Hepatocyte (in vitro differentiated cells): Measurements from ENCODE around the gene FAM20A. TPM values are rescaled to one million over a fixed set of nuclear protein-coding genes. Genes with fewer than 3 reads are reported as not detected.
A peak's percentile ranks its signal among the peaks of the same experiment; 100 is the strongest.

Source experiments
- DNase-seq: peaks from one replicate; pipeline ENCODE4 v3.0.0-alpha.2; 2016; ENCODE audit warnings: low spot score
- H2AFZ ChIP-seq: fragments of 200-600 bp; sonication (generic); 2 replicates; pipeline ENCODE4 v1.6.0; 2016; ENCODE audit warnings: antibody characterized with exemption, mild to moderate bottlenecking
- H3K27ac ChIP-seq: fragments of 200-600 bp; sonication (generic); 2 replicates; pipeline ENCODE4 v1.5.1; 2016; ENCODE audit warnings: mild to moderate bottlenecking
- H3K27me3 ChIP-seq: fragments of 200-600 bp; sonication (generic); 2 replicates; pipeline ENCODE4 v1.6.1; 2016
- H3K36me3 ChIP-seq: fragments of 200-600 bp; sonication (generic); replicated peaks from 2 replicates; pipeline ENCODE4 v1.5.1; 2016; ENCODE audit warnings: low read depth; ENCODE audit not compliant: insufficient read depth
- H3K4me1 ChIP-seq: fragments of 200-600 bp; sonication (generic); 2 replicates; pipeline ENCODE4 v1.5.1; 2016; ENCODE audit warnings: mild to moderate bottlenecking, moderate library complexity; ENCODE audit not compliant: insufficient read depth
- H3K4me2 ChIP-seq: fragments of 200-600 bp; sonication (generic); 2 replicates; pipeline ENCODE4 v1.6.0; 2016
- H3K4me3 ChIP-seq: fragments of 200-600 bp; sonication (generic); 2 replicates; pipeline ENCODE4 v1.5.1; 2016; ENCODE audit warnings: mild to moderate bottlenecking
- H3K79me2 ChIP-seq: fragments of 200-600 bp; sonication (generic); 2 replicates; pipeline ENCODE4 v1.6.0; 2017; ENCODE audit warnings: mild to moderate bottlenecking
- H3K9me2 ChIP-seq: fragments of 200-600 bp; sonication (generic); replicated peaks from 2 replicates; pipeline ENCODE4 v1.6.0; 2017; ENCODE audit warnings: mild to moderate bottlenecking; ENCODE audit not compliant: insufficient read depth
- H3K9me3 ChIP-seq: fragments of 200-600 bp; sonication (generic); 2 replicates; pipeline ENCODE4 v1.5.1; 2016; ENCODE audit warnings: low read depth, mild to moderate bottlenecking
- H4K20me1 ChIP-seq: fragments of 200-600 bp; sonication (generic); 2 replicates; pipeline ENCODE4 v1.6.0; 2016; ENCODE audit warnings: mild to moderate bottlenecking; ENCODE audit not compliant: insufficient read depth, poor library complexity, severe bottlenecking
- CTCF ChIP-seq: fragments of 200-600 bp; sonication (generic); IDR thresholded peaks from 2 replicates; pipeline ENCODE4 v1.5.1; 2016; ENCODE audit warnings: antibody characterized with exemption, mild to moderate bottlenecking; ENCODE audit not compliant: poor library complexity
- EZH2 ChIP-seq: fragments of 200-600 bp; sonication (generic); IDR thresholded peaks from 2 replicates; pipeline ENCODE4 v1.6.1; 2016; ENCODE audit warnings: antibody characterized with exemption, mild to moderate bottlenecking, borderline replicate concordance
- EZH2phosphoT487 ChIP-seq: fragments of 200-600 bp; sonication (generic); IDR thresholded peaks from one replicate; pipeline ENCODE4 v1.6.1; 2018; ENCODE audit warnings: antibody characterized with exemption, mild to moderate bottlenecking, low read depth, moderate library complexity; ENCODE audit not compliant: unreplicated experiment, severe bottlenecking
- WGBS: methylation state at CpG from one replicate; pipeline ENCODE4 v1.1.6; 2016; ENCODE audit warnings: low lambda C conversion rate; ENCODE audit errors: missing lambda C conversion rate; 5-methylcytosine and 5-hydroxymethylcytosine counted together
- polyA plus RNA-seq: library from polyadenylated mRNA; unstranded; fragments of >200 nt; fragmentation: Nextera tagmentation; extraction: Ambion mirVana; gene quantifications from 2 replicates; pipeline ENCODE4 v1.2.1, GENCODE V29; 2016
- total RNA-seq: library from RNA; depleted of rRNA; stranded (reverse); fragments of >200 nt; gene quantifications from 2 replicates; pipeline ENCODE4 v1.2.3, GENCODE V29; 2014

The FAM20A gene
- total and polyA plus RNA-seq, 2 experiments from 2014 or later: 19.9 to 39.7 TPM

- Histone ChIP-seq H3K4me3 (no peak overlapping the region), H4K20me1 (no peaks in the 10 kb centered on the region), H3K27ac (no peak overlapping the region), H3K4me1 (no peaks in the 10 kb centered on the region), H3K4me2 (no peak overlapping the region), H2AFZ (no peak overlapping the region), H3K27me3 (peaks cover 6% of the 10 kb centered on the region), H3K36me3 (no peaks in the 10 kb centered on the region), H3K9me2 (no peaks in the 10 kb centered on the region), H3K9me3 (no peaks in the 10 kb centered on the region), H3K79me2 (no peaks in the 10 kb centered on the region)
- TF ChIP-seq EZH2 (no peak), CTCF (no peak), EZH2phosphoT487 (no peak)
- WGBS: 94% methylated on average over 4 of the region's 4 CpGs
- no peak for DNase-seq
These were observed 40.9 kb upstream of the FAM20A start for GRCh38 chr17:68642118-68642412.

GRCh38 chr17:68641276-68642117 is 40.3 kb upstream of the FAM20A start:
- Histone ChIP-seq H3K4me1 (no peaks in the 10 kb centered on the region), H3K27ac (no peak overlapping the region), H3K9me3 (no peaks in the 10 kb centered on the region), H3K36me3 (no peaks in the 10 kb centered on the region), H3K9me2 (no peaks in the 10 kb centered on the region), H4K20me1 (no peaks in the 10 kb centered on the region), H3K27me3 (peaks cover 6% of the 10 kb centered on the region), H2AFZ (no peak overlapping the region), H3K79me2 (no peaks in the 10 kb centered on the region), H3K4me2 (no peak overlapping the region), H3K4me3 (no peak overlapping the region)
- DNase-seq: no peak
- WGBS: 89% methylated on average over 9 of the region's 9 CpGs
- TF ChIP-seq EZH2phosphoT487 (no peak), CTCF (no peak), EZH2 (no peak)

GRCh38 chr17:68640242-68640989 is 39.2 kb upstream of the FAM20A start:
- no peaks in the 10 kb centered on the region for H3K36me3 ChIP-seq
- no peak overlapping the region for H3K4me3 ChIP-seq
- H3K79me2 ChIP-seq: no peaks in the 10 kb centered on the region
- peak; percentile 13 for DNase-seq
- no peaks in the 10 kb centered on the region for H3K9me3 ChIP-seq
- H3K4me2 ChIP-seq: no peak overlapping the region
- peaks cover 6% of the 10 kb centered on the region for H3K27me3 ChIP-seq
- no peak for TF ChIP-seq EZH2phosphoT487
- TF ChIP-seq CTCF: no peak
- no peak for TF ChIP-seq EZH2
- 62% methylated on average over 2 of the region's 2 CpGs for WGBS
- H3K27ac ChIP-seq: no peak overlapping the region
- H4K20me1 ChIP-seq: no peaks in the 10 kb centered on the region
- H2AFZ ChIP-seq: no peak overlapping the region
- H3K9me2 ChIP-seq: no peaks in the 10 kb centered on the region
- H3K4me1 ChIP-seq: no peaks in the 10 kb centered on the region
